Osteocyte (in vitro differentiated cells): ENCODE results near the gene INAVA. TPM values are rescaled to one million over a fixed set of nuclear protein-coding genes. Genes with fewer than 3 reads are reported as not detected.

Source experiments
- DNase-seq: peaks from one replicate; pipeline ENCODE4 v3.0.0; 2021; ENCODE audit warnings: mixed read lengths; ENCODE audit not compliant: unreplicated experiment; ENCODE audit errors: extremely low spot score
- H3K27ac Mint-ChIP-seq: one replicate; pipeline ENCODE4 v1.8.0; 2021; ENCODE audit warnings: mild to moderate bottlenecking, mixed read lengths; ENCODE audit not compliant: unreplicated experiment
- H3K27me3 Mint-ChIP-seq: one replicate; pipeline ENCODE4 v1.8.0; 2021; ENCODE audit warnings: mixed read lengths; ENCODE audit not compliant: unreplicated experiment
- H3K36me3 Mint-ChIP-seq: one replicate; pipeline ENCODE4 v1.8.0; 2021; ENCODE audit warnings: mixed read lengths; ENCODE audit not compliant: unreplicated experiment
- H3K4me1 Mint-ChIP-seq: one replicate; pipeline ENCODE4 v1.8.0; 2021; ENCODE audit warnings: mixed read lengths; ENCODE audit not compliant: unreplicated experiment
- H3K4me3 Mint-ChIP-seq: one replicate; pipeline ENCODE4 v1.8.0; 2021; ENCODE audit warnings: mild to moderate bottlenecking, moderate library complexity, mixed read lengths; ENCODE audit not compliant: unreplicated experiment
- H3K9me3 Mint-ChIP-seq: one replicate; pipeline ENCODE4 v1.8.0; 2021; ENCODE audit warnings: mixed read lengths; ENCODE audit not compliant: unreplicated experiment
- CTCF ChIP-seq: fragments of 200-600 bp; sonication (generic); IDR thresholded peaks from 2 replicates; pipeline ENCODE4 v1.5.0; 2021; ENCODE audit warnings: antibody characterized with exemption, mild to moderate bottlenecking, moderate library complexity
- total RNA-seq: library from RNA; stranded (reverse); gene quantifications from 2 replicates; pipeline ENCODE4 v1.2.1, GENCODE V29; 2021

The INAVA gene
- total RNA-seq, 1 donor from 2014 or later, result 2.0 TPM

GRCh38 chr1:200945111-200945510, 50.4 kb downstream of the INAVA start:
- DNase-seq, result no peak
- Mint-ChIP-seq H3K9me3 (peaks cover 35% of the 10 kb centered on the region), H3K4me1 (peaks cover 3% of the 10 kb centered on the region), H3K27me3 (peaks cover 27% of the 10 kb centered on the region), H3K4me3 (no peak overlapping the region), H3K36me3 (peaks cover 12% of the 10 kb centered on the region), H3K27ac (no peak overlapping the region)
- no peak for TF ChIP-seq CTCF

GRCh38 chr1:200947059-200947566, 52.4 kb downstream of the INAVA start:
- Mint-ChIP-seq H3K27me3 (peaks cover 15% of the 10 kb centered on the region), H3K4me1 (peaks cover 3% of the 10 kb centered on the region), H3K4me3 (no peak overlapping the region), H3K27ac (no peak overlapping the region), H3K36me3 (peaks cover 9% of the 10 kb centered on the region), H3K9me3 (peaks cover 24% of the 10 kb centered on the region)
- TF ChIP-seq CTCF, result no peak
- DNase-seq, result no peak

DNA sequence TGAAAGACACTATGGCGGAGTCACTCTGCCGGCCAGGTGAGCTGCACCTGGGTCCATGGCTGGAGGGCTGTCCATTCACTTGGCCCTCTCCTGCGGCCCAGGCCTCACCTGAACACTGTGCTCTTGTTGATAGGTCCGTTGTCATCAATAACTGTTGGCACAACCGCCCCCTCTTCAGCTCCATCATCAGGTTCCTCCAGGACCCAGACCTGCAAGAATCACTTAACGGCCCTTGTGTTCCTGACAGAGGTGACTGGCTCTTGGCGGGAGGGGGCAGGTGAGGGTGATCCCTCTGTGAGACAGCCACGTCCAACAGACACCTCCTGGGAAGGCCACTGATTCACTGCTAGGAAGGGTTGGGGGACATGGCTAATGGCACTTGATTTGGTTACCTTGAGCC, 54.9 kb downstream of the INAVA start:
- H3K27me3 Mint-ChIP-seq, result peaks cover 17% of the 10 kb centered on the region
- no peak for TF ChIP-seq CTCF
- peaks cover 21% of the 10 kb centered on the region for H3K9me3 Mint-ChIP-seq
- H3K4me3 Mint-ChIP-seq, result no peak overlapping the region
- H3K27ac Mint-ChIP-seq, result no peak overlapping the region
- H3K36me3 Mint-ChIP-seq, result peaks cover 8% of the 10 kb centered on the region
- DNase-seq, result no peak
- H3K4me1 Mint-ChIP-seq, result peaks cover 3% of the 10 kb centered on the region

DNA sequence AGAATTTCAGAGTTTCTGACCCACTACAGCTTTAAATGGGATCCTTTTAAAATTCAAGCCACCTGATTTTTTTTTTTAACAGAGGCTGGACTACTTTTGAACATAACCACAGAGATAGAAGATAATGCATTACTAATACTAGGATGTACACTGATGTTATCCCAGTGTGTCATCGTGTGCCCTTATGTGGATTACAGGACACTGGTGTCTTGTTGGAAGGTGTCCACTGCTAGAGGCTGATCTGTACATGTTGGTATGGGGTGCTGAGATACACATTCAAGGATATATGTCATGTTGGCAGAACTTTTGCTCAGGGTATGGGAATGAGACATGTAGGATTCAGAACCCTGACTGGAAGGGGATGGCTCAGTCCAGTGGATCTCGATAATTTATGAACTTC, 56.3 kb downstream of the INAVA start:
- no peak for TF ChIP-seq CTCF
- Mint-ChIP-seq H3K27ac (no peak overlapping the region), H3K27me3 (peaks cover 25% of the 10 kb centered on the region)

DNA sequence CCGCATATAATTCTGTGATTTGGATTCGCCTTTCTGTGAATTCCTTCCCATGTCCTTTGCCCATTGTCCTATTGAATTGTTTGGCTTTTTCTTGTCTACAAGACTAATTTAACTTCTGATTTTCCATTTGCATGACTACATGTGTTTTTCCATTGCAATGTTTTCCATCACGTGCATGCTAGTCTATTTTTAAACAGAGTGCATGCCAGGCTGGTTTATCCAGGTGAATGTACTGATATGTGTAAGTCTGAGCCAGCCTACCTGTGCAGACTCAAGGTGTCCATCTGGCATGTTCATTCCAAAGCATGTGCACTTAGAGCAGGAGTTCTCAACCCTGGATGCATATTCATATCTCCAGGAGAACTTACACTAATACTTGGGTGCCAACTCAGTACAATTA, 59.7 kb downstream of the INAVA start:
- Mint-ChIP-seq H3K9me3 (no peaks in the 10 kb centered on the region), H3K27ac (no peak overlapping the region), H3K36me3 (no peaks in the 10 kb centered on the region), H3K27me3 (peaks cover 25% of the 10 kb centered on the region), H3K4me1 (no peaks in the 10 kb centered on the region), H3K4me3 (no peak overlapping the region)
- no peak for TF ChIP-seq CTCF
- DNase-seq, result no peak

More for the DNA sequence above, 56.3 kb downstream of the INAVA start:
- H3K9me3 Mint-ChIP-seq, result peaks cover 21% of the 10 kb centered on the region
- H3K36me3 Mint-ChIP-seq, result peaks cover 8% of the 10 kb centered on the region
- no peak for DNase-seq
- H3K4me3 Mint-ChIP-seq, result no peak overlapping the region
- H3K4me1 Mint-ChIP-seq, result no peaks in the 10 kb centered on the region
